HG03575 (cell line): Measurements from ENCODE around the gene PRSS38.

Experiments used
- ATAC-seq: cut with Tn5 transposase; IDR thresholded peaks from one replicate; pipeline ENCODE4 v1.9.1; 2021; ENCODE audit not compliant: unreplicated experiment, insufficient number of reproducible peaks, low FRiP score; ENCODE audit errors: extremely low read depth

The PRSS38 gene

GRCh38 chr1:227791425-227792143, 23.9 kb upstream of the PRSS38 start:
- no peak for ATAC-seq

- ATAC-seq: no peak
Observed at GRCh38 chr1:227792216-227793078, 23.0 kb upstream of the PRSS38 start.

GRCh38 chr1:227793079-227793947, 22.2 kb upstream of the PRSS38 start:
- no peak for ATAC-seq

GRCh38 chr1:227793948-227794816, 21.3 kb upstream of the PRSS38 start:
- ATAC-seq: no peak

GRCh38 chr1:227794817-227795192, 20.7 kb upstream of the PRSS38 start:
- no peak for ATAC-seq

GRCh38 chr1:227795732-227796131, 19.7 kb upstream of the PRSS38 start:
- ATAC-seq: no peak

GRCh38 chr1:227796359-227796915, 19.0 kb upstream of the PRSS38 start:
- no peak for ATAC-seq

- ATAC-seq: no peak
Observed at GRCh38 chr1:227797144-227797543, 18.3 kb upstream of the PRSS38 start.

- no peak for ATAC-seq
Observed at GRCh38 chr1:227797625-227798024, 17.9 kb upstream of the PRSS38 start.

- ATAC-seq: no peak
Observed at GRCh38 chr1:227798078-227798802, 17.2 kb upstream of the PRSS38 start.

- no peak for ATAC-seq
Observed at GRCh38 chr1:227799756-227800155, 15.7 kb upstream of the PRSS38 start.

GRCh38 chr1:227803933-227804332, 11.5 kb upstream of the PRSS38 start:
- no peak for ATAC-seq

GRCh38 chr1:227805606-227806197, 9.8 kb upstream of the PRSS38 start:
- ATAC-seq: no peak

GRCh38 chr1:227808566-227808965, 6.9 kb upstream of the PRSS38 start:
- ATAC-seq: no peak

GRCh38 chr1:227809026-227809425, 6.4 kb upstream of the PRSS38 start:
- no peak for ATAC-seq

GRCh38 chr1:227813962-227814361, 1.5 kb upstream of the PRSS38 start:
- no peak for ATAC-seq

GRCh38 chr1:227816750-227817446, 1.4 kb downstream of the PRSS38 start:
- ATAC-seq: no peak
